ENCODE measurements around the gene G0S2. TPM values are rescaled to one million over a fixed set of nuclear protein-coding genes. Genes with fewer than 3 reads are reported as not detected.

The G0S2 gene
- total and polyA plus RNA-seq, 10 of the 15 experiments (the other 5 are each of a cell fraction or from before 2014, with no cell fraction given): 0.07 to 0.51 (median 0.23) TPM

DNA sequence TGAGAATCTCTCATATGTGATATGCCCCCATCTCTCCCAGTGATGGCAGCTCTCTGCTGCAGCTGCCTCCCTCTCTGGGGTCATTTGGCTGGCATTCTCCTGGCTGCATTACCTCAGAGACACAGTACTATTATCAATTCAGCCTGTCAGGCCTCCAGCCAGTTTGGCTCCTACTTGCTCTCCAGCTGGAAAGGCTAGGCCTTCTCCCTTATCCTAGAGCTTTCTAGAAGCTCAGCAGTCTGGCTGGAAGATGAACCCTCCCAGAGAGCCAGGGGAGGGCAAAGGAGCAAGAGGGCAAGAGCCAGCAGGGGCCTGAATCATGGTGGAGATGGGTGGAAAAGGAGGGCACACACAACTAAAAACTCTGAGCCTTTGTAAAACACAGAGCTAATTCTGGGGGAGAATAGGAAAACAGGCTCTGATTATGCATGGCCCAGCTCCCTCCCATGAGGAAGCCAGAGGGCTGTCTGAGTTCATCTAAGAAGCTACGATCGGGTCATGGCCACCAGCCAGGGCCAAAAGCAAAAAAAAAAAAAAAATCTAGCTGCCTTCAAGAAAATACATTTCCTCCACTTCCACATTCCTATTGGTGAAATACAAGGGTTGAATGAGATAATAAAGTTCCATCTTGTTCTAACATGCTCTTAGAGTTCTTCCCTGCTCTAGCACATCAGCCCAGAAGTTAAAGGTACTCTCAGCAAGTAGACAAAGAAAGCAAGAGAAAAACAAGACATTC, 31.8 kb upstream of the G0S2 start (continued):
- TF ChIP-seq, protein P1, sequence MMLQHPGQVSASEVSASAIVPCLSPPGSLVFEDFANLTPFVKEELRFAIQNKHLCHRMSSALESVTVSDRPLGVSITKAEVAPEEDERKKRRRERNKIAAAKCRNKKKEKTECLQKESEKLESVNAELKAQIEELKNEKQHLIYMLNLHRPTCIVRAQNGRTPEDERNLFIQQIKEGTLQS (IDR thresholded peaks at IDR 0.05; ENCODE audit: borderline replicate concordance, extremely low read depth, low read depth, low read length): no peak
- TF ChIP-seq POLR2A (IDR thresholded peaks at IDR 0.05; ENCODE audit: low read depth, low read length) (no peak), TCF3 (IDR thresholded peaks at IDR 0.05; ENCODE audit: borderline replicate concordance, insufficient read depth, low read depth, low read length) (no peak), ZBED1 (IDR thresholded peaks at IDR 0.05; ENCODE audit: borderline replicate concordance) (no peak), DPF2 (IDR thresholded peaks at IDR 0.05) (no peak)

DNA sequence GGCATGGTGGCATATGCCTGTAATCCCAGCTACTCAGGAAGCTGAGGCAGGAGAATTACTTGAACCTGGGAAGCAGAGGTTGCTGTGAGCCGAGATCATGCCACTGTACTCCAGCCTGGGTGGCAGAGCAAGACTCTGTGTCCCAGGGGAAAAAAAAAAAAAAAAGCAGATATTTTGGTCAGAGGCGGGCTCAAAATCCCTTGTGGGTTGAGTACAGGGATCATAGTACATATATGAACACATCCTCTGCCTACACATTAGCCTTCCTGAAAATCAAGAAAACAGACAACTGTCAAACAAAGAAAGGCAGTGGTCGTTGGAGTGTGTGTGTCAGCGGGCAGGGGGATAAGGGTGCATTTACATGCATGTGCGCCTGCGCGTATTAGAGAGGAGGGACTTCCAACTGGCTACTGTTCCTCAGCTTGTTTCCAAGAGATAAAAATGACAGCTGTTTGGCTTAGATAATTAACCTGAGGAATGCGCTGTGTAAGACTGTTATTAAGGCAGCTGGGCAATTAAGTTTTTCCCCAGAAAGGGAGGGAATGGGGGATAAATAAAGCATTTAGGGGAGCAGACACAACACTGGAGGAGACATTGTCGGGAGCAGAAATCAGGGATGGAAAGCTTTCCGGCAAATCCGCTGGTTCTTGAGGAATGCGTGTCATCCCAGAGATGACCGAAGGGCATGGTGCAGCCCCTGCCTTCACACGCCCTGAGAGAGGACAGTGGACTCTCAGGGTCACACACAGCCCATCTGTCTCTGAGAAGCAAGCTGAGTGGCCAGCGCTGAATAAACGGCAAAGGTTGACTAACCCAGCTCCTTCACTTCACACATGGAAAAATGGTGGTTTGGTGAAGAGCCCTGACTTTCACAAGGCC, 29.4 kb upstream of the G0S2 start:
- no TSS peak for BruUV-seq (replicated peaks)
- POLR2A ChIA-PET: interaction anchor here (0.6 to 1.1 kb wide), 2 partner anchors 42 to 198 kb away, joined by 3 read pairs; no protein-coding TSS in a partner anchor
- WGBS (ENCODE audit: insufficient coverage, insufficient replicate concordance, low lambda C conversion rate, missing lambda C conversion rate): 60% methylated on average over 16 of the region's 16 CpGs
- TF ChIP-seq SREBF1 (IDR thresholded peaks at IDR 0.05; ENCODE audit: low read length): no peak
- TF ChIP-seq HDAC2 (IDR thresholded peaks at IDR 0.05): no peak
- TF ChIP-seq MEF2A (IDR thresholded peaks at IDR 0.05; ENCODE audit: insufficient read depth, low read depth, low read length): no peak
- TF ChIP-seq, protein P2, sequence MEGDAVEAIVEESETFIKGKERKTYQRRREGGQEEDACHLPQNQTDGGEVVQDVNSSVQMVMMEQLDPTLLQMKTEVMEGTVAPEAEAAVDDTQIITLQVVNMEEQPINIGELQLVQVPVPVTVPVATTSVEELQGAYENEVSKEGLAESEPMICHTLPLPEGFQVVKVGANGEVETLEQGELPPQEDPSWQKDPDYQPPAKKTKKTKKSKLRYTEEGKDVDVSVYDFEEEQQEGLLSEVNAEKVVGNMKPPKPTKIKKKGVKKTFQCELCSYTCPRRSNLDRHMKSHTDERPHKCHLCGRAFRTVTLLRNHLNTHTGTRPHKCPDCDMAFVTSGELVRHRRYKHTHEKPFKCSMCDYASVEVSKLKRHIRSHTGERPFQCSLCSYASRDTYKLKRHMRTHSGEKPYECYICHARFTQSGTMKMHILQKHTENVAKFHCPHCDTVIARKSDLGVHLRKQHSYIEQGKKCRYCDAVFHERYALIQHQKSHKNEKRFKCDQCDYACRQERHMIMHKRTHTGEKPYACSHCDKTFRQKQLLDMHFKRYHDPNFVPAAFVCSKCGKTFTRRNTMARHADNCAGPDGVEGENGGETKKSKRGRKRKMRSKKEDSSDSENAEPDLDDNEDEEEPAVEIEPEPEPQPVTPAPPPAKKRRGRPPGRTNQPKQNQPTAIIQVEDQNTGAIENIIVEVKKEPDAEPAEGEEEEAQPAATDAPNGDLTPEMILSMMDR (IDR thresholded peaks at IDR 0.05 in 2 of 3, conservative IDR thresholded peaks at IDR 0.05 in 1 of 3; ENCODE audit: control insufficient read depth in 2 of 3, extremely low read depth in 1 of 3, insufficient read depth in 1 of 3, low read depth in 3 of 3, low read length in 3 of 3): no peak
- no peak for TF ChIP-seq SIN3A (IDR thresholded peaks at IDR 0.05; ENCODE audit: low read depth, low read length)
- no peak for TF ChIP-seq CREB1 (IDR thresholded peaks at IDR 0.05; ENCODE audit: low read depth)
- no peak for TF ChIP-seq SREBF2 (IDR thresholded peaks at IDR 0.05; ENCODE audit: low read length)
- TF ChIP-seq, protein P3, sequence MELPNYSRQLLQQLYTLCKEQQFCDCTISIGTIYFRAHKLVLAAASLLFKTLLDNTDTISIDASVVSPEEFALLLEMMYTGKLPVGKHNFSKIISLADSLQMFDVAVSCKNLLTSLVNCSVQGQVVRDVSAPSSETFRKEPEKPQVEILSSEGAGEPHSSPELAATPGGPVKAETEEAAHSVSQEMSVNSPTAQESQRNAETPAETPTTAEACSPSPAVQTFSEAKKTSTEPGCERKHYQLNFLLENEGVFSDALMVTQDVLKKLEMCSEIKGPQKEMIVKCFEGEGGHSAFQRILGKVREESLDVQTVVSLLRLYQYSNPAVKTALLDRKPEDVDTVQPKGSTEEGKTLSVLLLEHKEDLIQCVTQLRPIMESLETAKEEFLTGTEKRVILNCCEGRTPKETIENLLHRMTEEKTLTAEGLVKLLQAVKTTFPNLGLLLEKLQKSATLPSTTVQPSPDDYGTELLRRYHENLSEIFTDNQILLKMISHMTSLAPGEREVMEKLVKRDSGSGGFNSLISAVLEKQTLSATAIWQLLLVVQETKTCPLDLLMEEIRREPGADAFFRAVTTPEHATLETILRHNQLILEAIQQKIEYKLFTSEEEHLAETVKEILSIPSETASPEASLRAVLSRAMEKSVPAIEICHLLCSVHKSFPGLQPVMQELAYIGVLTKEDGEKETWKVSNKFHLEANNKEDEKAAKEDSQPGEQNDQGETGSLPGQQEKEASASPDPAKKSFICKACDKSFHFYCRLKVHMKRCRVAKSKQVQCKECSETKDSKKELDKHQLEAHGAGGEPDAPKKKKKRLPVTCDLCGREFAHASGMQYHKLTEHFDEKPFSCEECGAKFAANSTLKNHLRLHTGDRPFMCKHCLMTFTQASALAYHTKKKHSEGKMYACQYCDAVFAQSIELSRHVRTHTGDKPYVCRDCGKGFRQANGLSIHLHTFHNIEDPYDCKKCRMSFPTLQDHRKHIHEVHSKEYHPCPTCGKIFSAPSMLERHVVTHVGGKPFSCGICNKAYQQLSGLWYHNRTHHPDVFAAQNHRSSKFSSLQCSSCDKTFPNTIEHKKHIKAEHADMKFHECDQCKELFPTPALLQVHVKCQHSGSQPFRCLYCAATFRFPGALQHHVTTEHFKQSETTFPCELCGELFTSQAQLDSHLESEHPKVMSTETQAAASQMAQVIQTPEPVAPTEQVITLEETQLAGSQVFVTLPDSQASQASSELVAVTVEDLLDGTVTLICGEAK (IDR thresholded peaks at IDR 0.05; ENCODE audit: borderline replicate concordance): no peak
- TF ChIP-seq SUPT20H (IDR thresholded peaks at IDR 0.05; ENCODE audit: borderline replicate concordance, control insufficient read depth, low read depth, low read length): no peak

More for the DNA sequence above, 29.4 kb upstream of the G0S2 start:
- no peaks in the 10 kb centered on the region; a peak in 1 of 4 replicates for H3K27me3 ChIP-seq (replicated peaks in 1 of 2; ENCODE audit: control insufficient read depth in 2 of 2, insufficient read depth in 2 of 2, low read length in 1 of 2)
- no peak for DNase-seq (ENCODE audit: low read depth, low spot score)
- H3K9me3 ChIP-seq (replicated peaks; ENCODE audit: control insufficient read depth, insufficient read depth, low read length): no peaks in the 10 kb centered on the region
- H3K9ac ChIP-seq (ENCODE audit: control insufficient read depth, insufficient read depth, low read length): no peak overlapping the region
- H2AFZ ChIP-seq (ENCODE audit: control insufficient read depth, low read depth, low read length): no peak overlapping the region
- SMC1A ChIA-PET (ENCODE audit: uncharacterized antibody, unreplicated experiment): interaction anchor here (1.0 to 17.6 kb wide), 5 partner anchors 9 to 45 kb away, joined by 3 to 261 read pairs (median 7); partner anchors contain the start of gene G0S2
- H3K4me3 ChIP-seq: no peak overlapping the region
- H3K27ac ChIP-seq (ENCODE audit: control insufficient read depth, insufficient read depth): no peak overlapping the region
- H3K36me3 ChIP-seq (ENCODE audit: control insufficient read depth in 2 of 2, insufficient read depth in 2 of 2, low read length in 1 of 2): no peaks in the 10 kb centered on the region
- FAIRE-seq: no peak
- CTCF ChIA-PET: interaction anchor here (0.6 to 2.3 kb wide), 14 partner anchors 14 to 183 kb away, joined by 3 to 11 read pairs (median 4); partner anchors contain the start of gene G0S2
- H3K79me2 ChIP-seq (ENCODE audit: control insufficient read depth, insufficient read depth, low read length): no peaks in the 10 kb centered on the region
- intact Hi-C loops (cut with micrococcal nuclease; ENCODE audit: unreplicated experiment) (loop anchor here (5.0 kb wide), 1 partner anchor 41 kb away; no protein-coding TSS in a partner anchor), in situ Hi-C loops (cut with MboI) (no loop called here)
- RAD21 ChIA-PET (ENCODE audit: unreplicated experiment): interaction anchor here (1.0 kb wide), 1 partner anchor 31 kb away, joined by 3 read pairs; no protein-coding TSS in a partner anchor
- no peaks in the 10 kb centered on the region for H4K20me1 ChIP-seq (ENCODE audit: control insufficient read depth, insufficient read depth)
- no peak overlapping the region for H3K4me2 ChIP-seq (ENCODE audit: control insufficient read depth, insufficient read depth)
- no peaks in the 10 kb centered on the region for H3K4me1 ChIP-seq (ENCODE audit: control insufficient read depth, insufficient read depth, low read length)
- ATAC-seq: no peak

Data from GM12878 (cell line).